ENCODE data around the gene VWA7.

VWA7 gene

GRCh38 chr6:31736768-31737314, 40.3 kb downstream of the VWA7 start:
- no peak for DNase-seq (ENCODE audit: extremely low spot score)
- CTCF ChIA-PET = interaction anchor here (0.9 to 2.5 kb wide), 2 partner anchors 7 to 33 kb away, joined by 3 to 12 read pairs; partner anchors contain the start of gene DDAH2
- TF ChIP-seq NFRKB (IDR thresholded peaks at IDR 0.05) = no peak
- no peak for TF ChIP-seq LEF1 (IDR thresholded peaks at IDR 0.05; ENCODE audit: borderline replicate concordance)
- no peak for TF ChIP-seq PKNOX1 (IDR thresholded peaks at IDR 0.05)
- no peak for TF ChIP-seq SUZ12 (IDR thresholded peaks at IDR 0.05)
- no peak for TF ChIP-seq CTBP1 (IDR thresholded peaks at IDR 0.05; ENCODE audit: borderline replicate concordance)
- TF ChIP-seq HDGF (IDR thresholded peaks at IDR 0.05; ENCODE audit: borderline replicate concordance) = no peak
- no peak for TF ChIP-seq FOXA1 (IDR thresholded peaks at IDR 0.05)
- no peak for TF ChIP-seq TARDBP (IDR thresholded peaks at IDR 0.05)
- no peak for TF ChIP-seq BHLHE40 (IDR thresholded peaks at IDR 0.05; ENCODE audit: borderline replicate concordance)
- TF ChIP-seq L3MBTL2 (conservative IDR thresholded peaks at IDR 0.05) = no peak
- TF ChIP-seq FOXK2 (IDR thresholded peaks at IDR 0.05) = no peak
- TF ChIP-seq ARNT (IDR thresholded peaks at IDR 0.05) = no peak
- no peak for TF ChIP-seq SP1 (IDR thresholded peaks at IDR 0.05)
- TF ChIP-seq ELF4 (IDR thresholded peaks at IDR 0.05) = no peak
- no peak for TF ChIP-seq ZNF384 (IDR thresholded peaks at IDR 0.05)
- no peak for TF ChIP-seq FOXM1 (IDR thresholded peaks at IDR 0.05; ENCODE audit: borderline replicate concordance)
- POLR2A ChIA-PET = interaction anchor here (0.7 to 6.3 kb wide), 13 partner anchors 11 to 91 kb away, joined by 3 to 57 read pairs (median 5); partner anchors contain the start of genes ABHD16A, GPANK1, HSPA1B and HSPA1L

GRCh38 chr6:31736021-31736767, 40.9 kb downstream of the VWA7 start, which contains the start of gene CLIC1:
TSS of gene CLIC1 (minus strand) at chr6:31736530. CDS start at chr6:31736300, 230 bp downstream.
- DNase-seq (ENCODE audit: extremely low spot score) = peak; percentile 74
- TF ChIP-seq ELF4 (IDR thresholded peaks at IDR 0.05) = peak; percentile 63; the same call in 1 of the 2 replicates
- no peak for TF ChIP-seq ARNT (IDR thresholded peaks at IDR 0.05)
- no peak for TF ChIP-seq BHLHE40 (IDR thresholded peaks at IDR 0.05; ENCODE audit: borderline replicate concordance)
- TF ChIP-seq L3MBTL2 (conservative IDR thresholded peaks at IDR 0.05) = peak; percentile 93
- ChIA-PET POLR2A (interaction anchor here (0.6 to 6.3 kb wide), 16 partner anchors 11 to 127 kb away, joined by 3 to 57 read pairs (median 4); partner anchors contain the start of genes ABHD16A, C6orf47, GPANK1 and HSPA1B), CTCF (interaction anchor here (0.9 to 1.2 kb wide), 2 partner anchors 34 to 71 kb away, joined by 3 read pairs; partner anchors contain the start of gene LSM2)

- CTCF ChIA-PET = interaction anchor here (0.7 to 4.2 kb wide), 4 partner anchors 21 to 216 kb away, joined by 3 to 19 read pairs (median 4); no protein-coding TSS in a partner anchor
- POLR2A ChIA-PET = interaction anchor here (0.6 to 6.3 kb wide), 14 partner anchors 17 to 194 kb away, joined by 3 to 57 read pairs (median 4); partner anchors contain the start of genes ABHD16A, C6orf47, DDX39B and HSPA1A
- TF ChIP-seq FOXM1 (IDR thresholded peaks at IDR 0.05; ENCODE audit: borderline replicate concordance) (no peak), L3MBTL2 (conservative IDR thresholded peaks at IDR 0.05) (no peak), SUZ12 (IDR thresholded peaks at IDR 0.05) (no peak), NFRKB (IDR thresholded peaks at IDR 0.05) (no peak), FOXK2 (IDR thresholded peaks at IDR 0.05) (no peak), ARNT (IDR thresholded peaks at IDR 0.05) (no peak), ELF4 (IDR thresholded peaks at IDR 0.05) (no peak), PKNOX1 (IDR thresholded peaks at IDR 0.05) (no peak), BHLHE40 (IDR thresholded peaks at IDR 0.05; ENCODE audit: borderline replicate concordance) (no peak), FOXA1 (IDR thresholded peaks at IDR 0.05) (no peak), SP1 (IDR thresholded peaks at IDR 0.05) (no peak), ZNF384 (IDR thresholded peaks at IDR 0.05) (no peak), CTBP1 (IDR thresholded peaks at IDR 0.05; ENCODE audit: borderline replicate concordance) (no peak), TARDBP (IDR thresholded peaks at IDR 0.05) (no peak), LEF1 (IDR thresholded peaks at IDR 0.05; ENCODE audit: borderline replicate concordance) (no peak), HDGF (IDR thresholded peaks at IDR 0.05; ENCODE audit: borderline replicate concordance) (no peak)
- no peak for DNase-seq (ENCODE audit: extremely low spot score)
These were observed 42.2 kb downstream of the VWA7 start for GRCh38 chr6:31734821-31735406.

- no peak for TF ChIP-seq HDGF (IDR thresholded peaks at IDR 0.05; ENCODE audit: borderline replicate concordance)
- no peak for TF ChIP-seq ELF4 (IDR thresholded peaks at IDR 0.05)
- TF ChIP-seq FOXA1 (IDR thresholded peaks at IDR 0.05) = no peak
- no peak for TF ChIP-seq BHLHE40 (IDR thresholded peaks at IDR 0.05; ENCODE audit: borderline replicate concordance)
- TF ChIP-seq ARNT (IDR thresholded peaks at IDR 0.05) = no peak
- TF ChIP-seq L3MBTL2 (conservative IDR thresholded peaks at IDR 0.05) = no peak
- no peak for TF ChIP-seq FOXM1 (IDR thresholded peaks at IDR 0.05; ENCODE audit: borderline replicate concordance)
- TF ChIP-seq SUZ12 (IDR thresholded peaks at IDR 0.05) = no peak
- TF ChIP-seq CTBP1 (IDR thresholded peaks at IDR 0.05; ENCODE audit: borderline replicate concordance) = no peak
- no peak for TF ChIP-seq PKNOX1 (IDR thresholded peaks at IDR 0.05)
- TF ChIP-seq NFRKB (IDR thresholded peaks at IDR 0.05) = no peak
- TF ChIP-seq ZNF384 (IDR thresholded peaks at IDR 0.05) = no peak
- DNase-seq (ENCODE audit: extremely low spot score) = no peak
- ChIA-PET POLR2A (interaction anchor here (0.7 to 1.5 kb wide), 6 partner anchors 20 to 129 kb away, joined by 3 to 4 read pairs (median 3); partner anchors contain the start of genes ABHD16A, HSPA1A, HSPA1L and NEU1), CTCF (interaction anchor here (1.0 to 4.2 kb wide), 2 partner anchors 35 to 184 kb away, joined by 3 to 19 read pairs; no protein-coding TSS in a partner anchor)
These were observed 42.8 kb downstream of the VWA7 start for GRCh38 chr6:31734247-31734820.

All from HEK293T (cell line).